Measurements from ENCODE around the gene FAM174A.
A peak's percentile ranks its signal among the peaks of the same experiment; 100 is the strongest.
"Not testable (repeated sequence)": the region's sequence is repeated elsewhere in the genome, so short reads cannot be mapped to it uniquely, and the experiment has no call there.

Gene FAM174A

DNA sequence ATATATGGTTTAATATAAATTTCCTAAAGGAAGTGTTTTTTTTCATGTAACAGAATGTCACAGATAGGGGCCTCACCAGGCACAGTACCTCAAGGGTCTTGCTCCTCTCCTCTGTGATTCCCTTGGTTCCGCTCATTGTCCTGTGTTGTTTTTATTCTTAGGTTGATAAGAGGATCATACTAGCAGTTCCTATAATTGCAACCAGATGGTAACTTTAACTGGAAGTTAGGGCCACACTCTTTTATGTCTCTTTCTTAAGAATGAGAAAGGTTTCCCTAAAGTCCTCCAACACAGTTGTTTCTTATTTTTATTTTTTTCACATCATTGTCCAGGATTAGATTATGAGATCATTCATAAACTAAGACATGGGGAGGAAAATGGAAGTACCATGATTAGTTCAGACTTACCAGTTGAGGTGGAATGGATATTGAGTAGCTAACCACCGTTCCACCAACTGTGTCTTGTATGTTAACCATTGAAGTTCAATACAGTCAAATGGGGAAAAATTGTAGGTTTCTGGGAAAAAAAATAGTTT is 41.1 kb downstream of the FAM174A start:
- DNase-seq, result no peak

DNA sequence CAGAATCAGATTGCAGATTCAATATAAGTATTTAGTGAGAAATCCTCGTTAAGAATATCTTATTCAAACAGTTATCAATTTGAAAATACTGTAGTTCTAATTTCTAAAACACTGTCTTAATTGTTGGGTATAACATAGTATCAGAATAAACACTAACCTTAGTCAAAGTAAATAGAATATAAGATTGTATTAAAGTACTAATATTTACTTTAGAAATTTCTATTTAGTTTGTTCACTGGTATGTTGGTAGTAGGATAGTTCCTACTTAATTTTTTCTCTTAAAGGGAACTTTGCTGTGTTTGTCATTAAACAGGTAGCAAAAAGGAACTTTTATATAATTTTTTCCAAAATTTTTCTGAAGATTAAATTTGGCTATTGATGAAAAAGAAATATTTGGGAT is 42.3 kb downstream of the FAM174A start:
- no peak for DNase-seq

DNA sequence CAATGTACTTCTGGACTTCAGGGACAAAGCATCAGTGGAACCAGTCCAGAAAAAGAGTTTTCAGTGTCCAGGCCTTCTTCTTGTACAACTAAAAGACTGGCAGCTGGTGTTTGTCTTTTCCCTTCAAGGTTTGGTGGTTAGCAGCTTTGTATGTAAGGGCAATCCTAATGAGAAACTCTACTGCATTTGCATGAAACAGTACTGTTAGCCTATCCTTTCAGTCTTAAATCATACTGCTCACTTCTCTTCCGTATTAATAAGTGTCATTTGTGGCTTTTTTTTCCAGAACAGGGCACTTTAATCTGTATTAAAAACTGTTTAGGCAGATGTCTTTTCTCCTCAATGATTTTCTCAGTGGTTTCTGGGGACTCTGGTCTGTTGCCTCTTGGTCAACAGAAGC is 48.9 kb downstream of the FAM174A start:
- no peak for DNase-seq

DNA sequence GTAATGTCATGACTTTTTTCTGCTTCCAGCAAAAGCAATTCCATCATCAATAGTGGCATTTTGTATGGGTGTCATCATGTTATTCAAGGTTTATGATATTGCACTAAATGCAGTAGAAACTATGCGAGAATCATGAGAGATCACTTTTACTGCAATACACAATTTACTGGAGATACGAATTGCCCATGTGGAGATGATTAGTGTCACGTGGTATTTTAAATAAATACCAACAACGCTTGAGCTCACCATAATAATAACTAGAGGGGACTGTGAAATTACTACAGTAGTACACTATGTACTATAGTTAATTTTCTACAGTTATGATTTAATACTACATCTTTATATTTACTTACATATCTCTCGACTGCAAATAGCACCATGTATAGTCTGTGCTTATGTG is 49.7 kb downstream of the FAM174A start:
- DNase-seq, result no peak

DNA sequence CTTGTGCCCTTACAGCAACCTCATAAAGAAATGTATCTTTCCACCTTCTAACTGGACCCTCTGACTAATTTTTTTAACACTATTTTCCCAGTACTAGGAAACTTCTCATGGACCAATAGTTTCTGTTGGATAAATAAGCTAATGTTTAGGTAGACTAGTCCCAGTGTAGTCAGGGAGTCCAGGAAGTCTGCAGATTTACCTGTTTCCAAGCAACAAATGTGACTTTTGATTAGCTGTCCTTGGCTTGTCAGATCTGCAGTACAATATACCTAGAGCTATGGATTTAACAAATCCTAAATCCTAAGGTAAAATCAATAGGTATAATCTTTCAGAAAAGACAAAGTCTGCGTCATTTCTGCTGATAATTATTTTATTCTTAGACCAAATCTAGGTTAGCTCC is 55.7 kb downstream of the FAM174A start:
- no peak for DNase-seq

DNA sequence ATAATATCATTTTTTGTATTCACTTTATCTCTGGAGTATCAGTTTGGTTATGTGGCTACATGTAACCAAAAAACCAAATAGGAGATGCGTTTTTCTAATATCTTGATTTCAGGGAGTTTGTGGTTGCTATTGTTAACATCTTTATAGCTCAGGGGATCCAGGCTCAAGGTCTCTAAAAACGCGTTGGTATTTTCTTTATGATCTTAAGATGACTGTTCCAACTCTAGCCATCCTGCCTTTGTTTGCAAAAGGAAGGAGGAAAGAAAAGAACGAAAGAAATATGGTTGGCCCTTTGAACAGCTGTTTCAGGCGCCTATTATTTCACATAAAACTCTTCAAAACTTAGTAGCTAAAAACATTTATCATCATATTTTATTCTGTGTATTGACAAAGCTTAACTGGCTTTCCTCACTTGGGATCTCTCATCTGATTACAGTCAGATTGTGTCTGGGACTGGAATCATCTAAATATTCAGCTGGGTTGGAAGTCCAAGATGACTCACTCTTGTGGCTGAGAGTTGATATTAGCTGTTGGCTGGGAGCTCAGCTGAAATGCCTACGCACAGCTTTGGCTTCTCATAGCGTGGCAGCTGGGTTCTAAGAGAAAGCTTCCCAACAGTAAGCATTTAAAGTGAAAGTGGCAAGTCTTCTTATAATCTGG is 60.1 kb downstream of the FAM174A start:
- DNase-seq, result no peak

DNA sequence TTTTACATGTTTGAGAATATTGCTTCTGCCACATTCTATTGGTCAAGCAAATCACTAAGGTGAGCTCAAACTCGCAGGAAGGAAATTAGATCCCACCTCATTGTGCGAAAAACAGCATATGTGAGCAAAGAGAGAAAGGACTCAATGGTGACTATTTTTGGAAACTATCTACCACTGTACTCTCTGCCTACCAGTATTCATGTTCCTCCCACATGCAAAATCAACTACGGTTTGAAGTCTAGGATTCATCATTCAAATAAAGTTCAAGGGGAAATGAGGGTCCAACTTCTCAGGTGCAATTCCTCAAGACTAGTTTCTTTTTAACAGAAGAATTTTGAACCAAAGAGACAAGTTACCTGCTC is 60.6 kb downstream of the FAM174A start:
- no peak for DNase-seq

DNA sequence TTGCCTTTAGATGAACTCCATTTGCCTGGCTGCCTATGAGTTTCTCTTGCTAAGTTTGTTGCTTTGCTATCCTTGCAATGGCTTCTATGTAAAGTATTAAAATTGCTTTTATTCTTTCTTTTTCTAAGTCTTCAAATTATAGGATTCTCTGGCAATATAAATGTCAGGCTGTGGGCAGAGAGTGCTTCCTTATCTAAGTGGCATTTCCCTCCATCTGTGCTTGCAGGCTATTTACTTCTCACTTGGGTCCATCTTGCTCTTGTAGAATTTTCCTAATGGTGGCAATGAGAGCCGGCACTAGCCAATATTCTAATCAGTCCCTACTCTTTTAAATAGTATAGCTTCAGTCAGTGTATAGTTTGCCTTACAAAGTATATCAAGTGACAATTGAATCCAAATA is 63.3 kb downstream of the FAM174A start:
- no peak for DNase-seq

DNA sequence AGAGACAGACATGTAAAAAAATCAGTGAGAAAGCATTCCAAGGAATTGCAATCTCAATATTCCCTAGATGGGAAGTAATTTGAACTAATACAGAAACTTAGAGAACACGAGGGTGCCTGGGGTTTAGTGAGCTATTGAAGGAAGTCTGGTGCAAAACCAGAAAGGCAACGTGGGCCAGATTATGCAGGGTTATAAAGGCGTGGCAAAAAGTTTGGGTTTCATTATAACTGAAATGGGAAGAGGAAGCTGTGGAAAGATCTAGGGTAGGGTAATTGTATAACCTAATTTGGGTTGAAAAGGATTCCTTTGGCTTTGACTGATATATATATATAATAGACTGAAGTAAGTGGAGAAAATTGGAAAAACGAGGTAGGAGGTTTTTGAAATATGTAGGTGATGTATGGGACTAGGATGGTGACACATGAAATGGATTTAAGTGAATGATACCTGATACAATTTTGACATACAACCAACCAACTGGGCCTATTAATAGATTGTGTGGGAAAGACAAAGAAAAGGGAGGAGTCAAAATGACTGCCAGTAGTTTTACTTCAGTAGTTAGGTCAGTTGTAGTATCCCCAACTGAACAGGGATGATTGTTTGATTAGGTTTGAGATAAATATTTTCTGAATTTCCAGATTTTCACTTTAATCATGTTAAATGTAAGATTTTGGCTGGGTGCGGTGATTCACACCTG is 65.3 kb downstream of the FAM174A start:
- no peak for DNase-seq

DNA sequence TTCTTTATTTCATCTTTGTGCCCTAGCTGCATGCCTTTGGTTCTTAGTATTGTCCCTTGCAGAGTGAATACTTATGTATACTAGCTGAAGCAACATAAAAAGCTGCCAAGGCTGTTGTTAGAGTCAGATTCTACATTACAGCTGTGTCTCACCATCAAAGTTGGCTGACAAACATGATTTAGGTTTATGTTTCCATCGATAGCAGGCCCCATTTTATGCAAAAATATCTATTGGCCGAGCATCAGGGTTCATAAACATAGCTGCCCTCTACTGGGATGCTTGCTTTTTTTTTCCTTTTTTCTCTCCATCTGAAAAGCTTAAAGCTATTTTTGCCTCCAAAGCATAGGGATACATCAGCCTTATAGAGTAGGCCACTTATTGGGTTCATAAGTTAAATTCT is 68.0 kb downstream of the FAM174A start:
- DNase-seq, result no peak

DNA sequence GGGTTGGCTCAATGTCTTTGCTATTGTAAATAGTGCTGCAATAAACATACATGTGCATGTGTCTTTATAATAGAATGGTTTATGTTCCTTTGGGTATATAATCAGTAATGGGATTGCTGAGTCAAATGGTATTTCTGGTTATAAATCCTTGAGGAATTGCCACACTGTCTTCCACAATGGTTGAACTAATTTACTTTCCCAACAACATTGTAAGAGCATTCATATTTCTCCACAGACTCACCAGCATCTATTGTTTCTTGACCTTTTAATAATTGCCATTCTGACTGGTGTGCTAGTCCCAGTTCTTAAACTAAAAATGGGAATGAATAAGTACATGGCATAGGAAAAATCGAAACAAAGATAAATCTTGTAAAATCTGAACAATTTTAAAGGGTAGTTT is 68.8 kb downstream of the FAM174A start:
- DNase-seq, result not testable (repeated sequence)

DNA sequence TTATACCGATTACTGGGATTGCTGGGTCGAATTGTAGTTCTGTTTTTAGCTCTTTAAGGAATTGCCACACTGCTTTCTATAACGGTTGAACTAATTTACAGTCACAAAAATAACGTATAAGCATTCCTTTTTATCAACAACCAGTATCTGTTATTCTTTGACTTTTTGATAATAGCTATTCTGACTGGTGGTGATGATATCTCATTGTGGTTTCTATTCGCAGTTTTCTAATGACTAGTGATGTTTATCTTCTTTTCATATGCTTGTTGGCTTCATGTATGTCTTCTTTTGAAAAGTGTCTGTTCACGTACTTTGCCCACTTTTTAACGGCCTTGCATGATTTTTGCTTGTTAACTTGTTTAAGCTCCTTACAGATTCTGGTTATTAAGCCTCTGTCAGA is 74.4 kb downstream of the FAM174A start:
- DNase-seq, result peak; percentile 3

DNA sequence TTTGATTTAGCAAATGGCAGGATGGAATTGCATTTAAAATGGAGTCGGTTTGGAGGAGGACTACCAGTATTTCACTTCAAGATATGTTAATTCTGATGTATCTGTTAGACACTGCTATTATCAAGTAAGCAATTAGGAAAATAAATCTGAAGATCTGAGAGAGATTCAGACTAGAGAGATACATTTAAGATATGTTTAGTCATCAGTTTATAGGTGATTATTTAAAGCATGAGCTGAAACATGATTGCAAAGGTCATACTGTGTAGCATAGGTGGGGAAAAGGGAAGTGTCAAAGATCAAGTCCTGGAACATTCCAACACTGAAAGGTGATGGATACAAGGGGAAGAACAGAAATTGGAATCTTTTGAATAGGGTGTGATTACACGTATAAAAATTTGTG is 79.1 kb downstream of the FAM174A start:
- no peak for DNase-seq

DNA sequence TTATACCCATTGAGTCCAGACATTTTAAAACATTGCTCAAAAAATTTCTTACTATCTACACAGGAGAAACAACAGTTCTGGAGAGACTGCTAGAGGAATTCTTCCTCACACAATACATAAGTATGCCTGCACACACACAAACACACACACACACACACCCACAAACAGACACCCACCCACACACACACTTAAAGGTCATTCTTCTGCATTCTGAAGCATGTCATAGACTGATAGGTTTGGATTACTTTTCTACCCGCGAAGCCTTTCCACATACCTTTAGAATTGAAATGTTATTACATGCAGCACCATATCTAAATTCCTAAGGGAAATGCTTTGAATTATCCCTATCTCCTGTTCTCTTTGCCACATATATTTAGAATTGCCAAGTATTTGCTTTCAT is 80.2 kb downstream of the FAM174A start:
- DNase-seq, result no peak

DNA sequence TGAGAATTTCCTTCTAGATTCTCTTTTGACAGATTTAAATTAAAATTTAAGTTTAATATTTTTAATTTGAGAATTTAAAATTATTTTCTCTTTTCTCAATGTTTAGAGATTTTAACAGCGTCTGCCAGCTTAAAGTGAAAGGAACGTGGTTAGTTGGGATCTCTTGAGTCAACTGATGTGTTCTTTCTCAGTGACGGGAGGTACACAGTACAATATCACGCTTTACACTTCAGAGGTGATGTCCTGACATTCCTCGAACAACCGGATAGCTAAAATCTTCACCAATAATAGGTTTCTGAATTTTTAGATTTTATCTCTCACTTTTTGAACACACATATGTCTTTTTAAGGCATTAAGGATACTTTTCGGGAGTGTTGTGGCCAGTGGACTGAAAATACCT is 81.1 kb downstream of the FAM174A start:
- DNase-seq, result no peak

DNA sequence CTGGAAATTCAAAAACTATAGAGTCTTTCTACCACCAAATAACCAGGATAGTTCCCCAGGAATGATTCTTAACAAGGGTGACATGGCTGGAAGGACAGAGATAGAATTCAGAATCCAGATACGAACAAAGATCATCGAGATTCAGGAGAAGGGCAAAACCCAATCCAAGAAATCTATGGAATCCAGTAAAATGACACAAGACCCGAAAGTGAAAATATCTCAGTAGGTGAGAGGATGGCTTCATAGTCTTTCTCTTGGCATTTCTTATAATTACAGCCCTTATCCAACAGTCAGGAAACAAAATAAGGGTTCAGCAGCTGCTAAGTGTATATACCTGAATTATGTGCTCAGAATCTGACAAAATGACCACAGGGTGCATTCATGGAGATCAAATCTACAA is 81.8 kb downstream of the FAM174A start:
- no peak for DNase-seq

DNA sequence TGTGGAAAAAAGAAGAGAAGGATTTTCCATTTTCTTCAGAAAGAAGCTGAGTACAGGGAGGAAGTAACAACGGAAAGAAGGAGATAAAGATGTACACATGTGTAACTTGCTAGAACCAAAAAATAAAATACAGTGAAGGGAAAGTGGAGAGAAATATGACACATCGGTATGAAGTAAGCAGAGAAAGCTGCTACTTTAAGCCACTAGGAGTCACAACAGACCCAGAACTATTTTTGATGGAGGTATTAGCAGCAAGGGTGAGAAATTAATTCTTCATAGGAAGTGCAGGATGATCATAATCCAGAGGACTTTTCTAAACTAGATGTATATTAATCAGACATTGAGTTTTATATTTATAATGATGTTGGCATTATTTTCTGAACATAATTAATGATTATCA is 88.5 kb downstream of the FAM174A start:
- no peak for DNase-seq

DNA sequence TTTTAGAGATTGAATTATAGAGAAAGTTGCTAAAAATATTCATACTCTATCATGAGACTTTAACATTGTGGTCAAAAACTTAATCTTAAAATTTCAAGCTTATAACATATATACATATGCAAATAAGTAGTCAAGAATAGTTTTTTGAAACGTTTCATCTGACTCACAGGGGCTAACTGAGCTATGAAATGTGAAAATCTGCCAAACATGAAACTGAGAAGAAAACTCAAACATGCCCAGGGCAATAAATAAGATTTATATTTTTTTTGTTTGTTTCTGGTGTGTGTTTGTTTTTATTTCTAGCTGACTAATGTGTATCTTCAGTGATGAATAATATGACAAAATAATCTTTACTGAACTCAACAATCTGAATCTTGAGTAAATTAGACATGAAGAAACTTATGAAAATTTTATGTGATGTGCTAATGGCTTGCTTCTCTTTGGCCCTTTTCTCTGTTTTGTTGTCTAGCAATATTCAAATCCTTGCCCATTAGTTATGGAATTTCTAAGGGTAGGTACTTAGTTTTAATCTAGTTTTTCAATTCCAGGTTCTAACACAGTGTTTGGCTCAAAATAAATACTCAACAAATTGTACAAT is 99.9 kb downstream of the FAM174A start:
- no peak for DNase-seq

Data from NCI-H1105 (cell line).